Esophagus squamous epithelium (tissue), 4 donors: Measurements from ENCODE around the gene TRMT61A.

ENCODE experiments used
- POLR2A ChIP-seq, 4 donors: fragments of 450-650 bp; IDR thresholded peaks; one replicate each; pipeline ENCODE4 v1.6.1; 2017; ENCODE audit warnings: antibody characterized with exemption in 4 of 4, mild to moderate bottlenecking in 4 of 4, moderate library complexity in 3 of 4
- TF ChIP-seq, protein P1 (sequence below), 6 experiments: fragments of 450-650 bp in 4 of 6; fragments of 200-600 bp in 2 of 6; sonication (generic) in 2 of 6; IDR thresholded peaks; one replicate each; pipeline ENCODE4 v1.5.1; 2016 to 2019; ENCODE audit warnings: antibody characterized with exemption in 6 of 6, mild to moderate bottlenecking in 4 of 6, moderate library complexity in 4 of 6

DNA sequence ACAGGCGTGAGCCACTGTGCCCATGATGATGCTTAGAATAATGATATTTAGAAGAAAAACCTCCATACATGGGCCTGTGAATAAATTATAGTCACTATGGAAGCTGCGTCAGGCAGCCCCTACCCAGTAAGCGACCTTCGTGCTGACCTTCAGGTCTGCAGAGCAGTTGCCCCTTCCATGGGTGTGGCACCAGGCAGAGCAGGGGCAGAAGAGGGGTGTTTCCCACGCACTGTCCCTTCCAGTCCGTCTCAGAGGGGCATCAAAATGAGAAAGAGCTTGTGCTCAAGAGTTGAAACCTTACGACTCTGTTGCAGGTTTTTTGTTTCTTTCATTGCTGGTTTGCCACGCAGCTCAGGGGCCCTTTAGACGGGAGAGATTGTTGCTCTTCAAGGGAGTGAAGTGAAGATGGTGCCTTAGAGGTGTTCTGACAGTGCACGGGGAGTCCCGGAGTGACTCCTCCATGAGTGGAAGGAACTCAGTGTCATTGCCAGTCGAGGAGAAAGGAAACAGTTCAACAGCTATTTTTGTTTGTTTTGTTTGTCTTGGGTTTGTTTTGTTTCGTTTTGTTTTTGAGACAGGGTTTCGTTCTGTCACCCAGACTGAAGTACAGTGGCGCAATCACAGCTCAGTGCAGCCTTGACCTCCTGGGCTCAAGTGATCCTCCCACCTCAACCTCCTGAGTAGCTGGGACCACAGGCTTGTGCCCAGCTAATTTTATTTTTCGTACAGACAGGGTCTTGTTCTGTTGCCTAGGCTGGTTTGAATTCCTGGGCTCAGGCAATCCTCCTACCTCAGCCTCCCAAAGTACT lies 20.3 kb upstream of the TRMT61A start:
- TF ChIP-seq, protein P1, sequence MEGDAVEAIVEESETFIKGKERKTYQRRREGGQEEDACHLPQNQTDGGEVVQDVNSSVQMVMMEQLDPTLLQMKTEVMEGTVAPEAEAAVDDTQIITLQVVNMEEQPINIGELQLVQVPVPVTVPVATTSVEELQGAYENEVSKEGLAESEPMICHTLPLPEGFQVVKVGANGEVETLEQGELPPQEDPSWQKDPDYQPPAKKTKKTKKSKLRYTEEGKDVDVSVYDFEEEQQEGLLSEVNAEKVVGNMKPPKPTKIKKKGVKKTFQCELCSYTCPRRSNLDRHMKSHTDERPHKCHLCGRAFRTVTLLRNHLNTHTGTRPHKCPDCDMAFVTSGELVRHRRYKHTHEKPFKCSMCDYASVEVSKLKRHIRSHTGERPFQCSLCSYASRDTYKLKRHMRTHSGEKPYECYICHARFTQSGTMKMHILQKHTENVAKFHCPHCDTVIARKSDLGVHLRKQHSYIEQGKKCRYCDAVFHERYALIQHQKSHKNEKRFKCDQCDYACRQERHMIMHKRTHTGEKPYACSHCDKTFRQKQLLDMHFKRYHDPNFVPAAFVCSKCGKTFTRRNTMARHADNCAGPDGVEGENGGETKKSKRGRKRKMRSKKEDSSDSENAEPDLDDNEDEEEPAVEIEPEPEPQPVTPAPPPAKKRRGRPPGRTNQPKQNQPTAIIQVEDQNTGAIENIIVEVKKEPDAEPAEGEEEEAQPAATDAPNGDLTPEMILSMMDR (IDR thresholded peaks at IDR 0.05): no peak
- TF ChIP-seq POLR2A (IDR thresholded peaks at IDR 0.05): no peak
